ELR (cell line): ENCODE measurements around the gene PEX26.
A peak's percentile ranks its signal among the peaks of the same experiment; 100 is the strongest.
"Not testable (repeated sequence)": the region's sequence is repeated elsewhere in the genome, so short reads cannot be mapped to it uniquely, and the experiment has no call there.

Experiments used
- DNase-seq: peaks from one replicate; pipeline ENCODE4 v3.0.0-alpha.2; 2015; ENCODE audit warnings: low read depth

The PEX26 gene

DNA sequence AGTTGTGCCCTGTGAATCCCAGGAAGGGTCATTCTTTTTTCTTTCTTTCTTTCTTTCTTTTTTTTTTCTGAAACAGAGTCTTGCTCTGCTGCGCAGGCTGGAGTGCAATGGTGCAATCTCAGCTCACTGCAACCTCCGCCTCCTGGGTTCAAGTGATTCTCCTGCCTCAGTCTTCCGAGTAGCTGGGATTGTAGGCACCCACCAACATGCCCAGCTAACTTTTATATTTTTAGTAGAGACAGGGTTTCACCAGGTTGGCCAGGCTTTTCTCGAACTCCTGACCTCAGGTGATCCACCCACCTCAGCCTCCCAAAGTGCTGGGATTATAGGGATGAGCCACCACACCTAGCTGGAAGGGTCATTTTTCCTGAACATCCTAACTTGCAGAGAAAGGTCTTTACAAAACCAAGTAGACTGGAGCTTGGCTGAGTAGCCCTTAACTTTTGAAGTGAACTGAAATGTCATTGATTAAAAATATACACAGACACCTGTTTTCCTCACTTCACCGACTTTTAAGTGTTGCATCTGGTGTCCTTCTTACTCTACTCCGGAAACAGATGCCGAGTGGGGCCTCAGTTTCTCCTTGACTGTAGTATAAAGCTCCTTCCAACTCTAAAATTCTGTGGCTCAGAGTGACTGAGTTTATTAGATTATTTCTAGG, 6.4 kb upstream of the PEX26 start:
- not testable (repeated sequence) for DNase-seq

- no peak for DNase-seq
Observed at GRCh38 chr22:18071968-18072310, 5.9 kb upstream of the PEX26 start.

- no peak for DNase-seq
Observed at GRCh38 chr22:18073467-18073866, 4.3 kb upstream of the PEX26 start.

GRCh38 chr22:18073927-18074326, 3.9 kb upstream of the PEX26 start:
- DNase-seq: not testable (repeated sequence)

DNA sequence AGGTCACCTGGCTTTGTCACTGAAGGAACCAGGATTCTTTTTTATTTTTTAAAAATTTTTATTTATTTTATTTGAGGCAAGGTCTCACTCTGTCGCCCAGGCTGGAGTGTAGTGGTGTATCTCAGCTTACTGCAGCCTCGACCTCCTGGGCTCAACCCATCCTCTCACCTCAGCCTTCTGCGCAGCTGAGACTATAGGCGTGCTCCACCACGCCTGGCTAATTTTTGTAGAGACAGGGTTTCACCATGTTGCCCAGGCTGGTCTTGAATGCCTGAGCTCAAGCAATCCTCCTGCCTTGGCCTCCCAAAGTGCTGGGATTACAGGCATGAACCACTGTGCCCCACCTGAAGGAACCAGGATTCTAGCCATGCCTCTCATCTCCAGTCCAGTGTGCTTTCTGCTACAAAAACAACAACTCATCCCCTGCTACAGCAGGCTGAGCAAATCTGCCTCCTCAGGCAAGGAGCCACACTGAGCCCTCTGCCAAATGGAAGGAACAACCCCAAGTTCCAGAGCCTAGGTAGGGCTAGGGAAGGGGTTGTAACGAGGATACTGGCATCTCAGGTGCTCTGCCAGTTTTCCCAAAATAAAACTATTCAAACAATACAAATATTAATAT, 2.6 kb upstream of the PEX26 start:
- no peak for DNase-seq

DNA sequence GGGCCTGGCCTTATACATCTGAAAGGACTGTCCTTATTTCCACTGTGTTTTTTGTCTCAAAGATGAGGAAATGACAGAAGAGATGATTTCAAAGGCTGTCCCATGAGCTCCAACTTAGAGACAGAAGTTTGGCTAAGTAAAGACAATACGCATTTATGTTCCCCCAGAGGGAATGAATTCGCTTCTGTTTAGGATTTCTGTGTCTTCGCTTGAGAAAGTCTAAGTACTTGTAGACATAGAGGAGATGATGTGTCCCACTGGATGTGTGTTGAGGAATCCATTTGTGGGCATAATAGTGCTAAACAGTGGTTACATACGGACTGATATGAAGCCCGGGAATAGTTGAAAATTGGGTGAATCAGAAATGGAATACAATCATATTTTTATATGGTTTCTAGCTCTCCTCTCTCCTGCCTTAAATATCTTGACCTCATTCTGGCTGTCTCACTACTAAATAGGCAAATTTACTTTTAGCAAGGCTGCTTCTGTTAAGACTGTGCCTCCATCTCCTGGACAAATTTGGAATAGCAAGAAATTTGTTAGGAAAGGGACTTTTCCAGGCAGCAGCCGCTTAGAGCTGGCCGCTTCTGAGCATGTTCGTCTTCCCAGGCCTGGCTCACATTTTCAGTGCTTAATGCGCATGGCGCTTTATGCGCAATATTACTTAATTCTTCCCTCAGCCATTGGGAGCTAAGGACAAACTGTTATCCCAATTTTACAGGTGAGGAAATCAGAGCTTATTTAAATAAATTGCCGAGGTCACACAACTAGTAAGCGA, 1.9 kb upstream of the PEX26 start:
- peak; percentile 93 for DNase-seq

DNA sequence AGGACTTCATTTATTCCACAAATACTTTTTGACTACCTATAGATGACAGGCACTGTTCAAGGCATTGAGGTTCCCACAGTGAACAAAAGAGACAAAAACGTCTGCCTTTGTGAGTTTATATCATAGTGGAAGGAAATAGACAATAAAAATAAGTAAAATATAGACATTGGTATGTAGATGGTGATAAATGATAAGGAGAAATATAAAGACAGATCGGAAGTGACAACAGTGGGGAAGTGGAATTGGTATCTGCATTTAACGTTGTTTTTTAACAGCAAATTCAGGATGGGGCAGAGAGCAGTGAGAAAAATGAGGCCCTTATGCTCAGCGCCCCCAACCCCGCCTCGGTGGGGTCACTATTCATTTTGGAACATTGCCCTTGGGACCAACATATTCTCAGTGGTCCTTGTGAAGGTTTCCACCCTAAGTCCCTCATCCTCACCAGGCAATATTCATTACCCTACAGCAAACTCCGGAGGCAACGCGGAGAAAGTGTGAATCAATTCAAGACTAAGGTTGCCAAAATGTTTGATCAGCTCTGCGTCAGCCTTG, 627 bp upstream of the PEX26 start:
- no peak for DNase-seq

DNA sequence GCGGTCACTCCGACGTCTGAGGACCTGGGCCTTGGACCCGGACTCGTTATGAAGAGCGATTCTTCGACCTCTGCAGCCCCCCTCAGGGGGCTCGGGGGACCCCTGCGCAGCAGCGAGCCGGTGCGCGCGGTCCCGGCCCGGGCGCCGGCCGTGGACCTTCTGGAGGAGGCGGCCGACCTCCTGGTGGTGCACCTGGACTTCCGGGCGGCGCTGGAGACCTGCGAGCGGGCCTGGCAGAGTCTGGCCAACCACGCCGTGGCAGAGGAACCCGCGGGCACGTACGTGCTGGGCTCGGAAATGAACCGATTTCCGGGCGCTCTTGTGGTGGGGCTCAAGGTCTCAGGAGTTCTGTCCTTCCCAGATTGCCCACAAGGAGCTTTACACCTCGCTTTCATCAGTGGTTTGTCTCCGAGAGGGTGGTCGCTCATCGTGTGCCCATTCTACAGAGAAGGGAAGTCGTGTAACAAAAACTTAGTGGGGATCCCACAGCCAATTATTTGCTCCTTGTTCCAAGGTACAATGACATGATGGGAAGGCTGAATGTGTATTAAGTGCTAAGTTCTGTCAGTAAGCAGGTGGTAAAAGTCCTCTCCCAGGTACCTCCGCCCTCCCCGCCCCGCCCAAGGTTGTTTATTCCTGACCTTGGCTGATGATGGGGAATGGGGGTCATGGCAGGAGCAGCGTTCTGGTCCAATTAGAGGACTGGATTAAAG, 695 bp downstream of the PEX26 start:
- DNase-seq: peak; percentile 70

GRCh38 chr22:18079706-18080233, 2.0 kb downstream of the PEX26 start:
- DNase-seq: no peak

DNA sequence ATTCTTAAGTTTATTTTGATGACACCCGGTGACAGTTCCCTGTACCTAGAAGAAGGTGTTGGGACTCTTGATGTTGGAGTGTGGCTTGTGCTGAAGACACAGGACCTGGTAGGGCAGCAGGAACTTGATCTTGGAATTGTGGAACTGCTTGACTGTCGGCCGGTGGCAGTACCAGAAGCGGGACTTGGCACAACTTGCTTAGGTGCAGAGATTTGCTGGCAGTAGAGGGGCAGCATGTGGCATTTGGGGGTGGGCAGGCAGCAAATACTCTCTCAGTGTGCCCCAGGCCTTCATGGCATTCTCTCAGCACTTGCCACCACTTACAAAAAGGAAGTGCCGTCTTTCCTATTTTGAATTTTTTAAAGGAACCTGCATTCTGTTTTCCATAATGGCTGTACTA, 3.6 kb downstream of the PEX26 start:
- DNase-seq: no peak

DNA sequence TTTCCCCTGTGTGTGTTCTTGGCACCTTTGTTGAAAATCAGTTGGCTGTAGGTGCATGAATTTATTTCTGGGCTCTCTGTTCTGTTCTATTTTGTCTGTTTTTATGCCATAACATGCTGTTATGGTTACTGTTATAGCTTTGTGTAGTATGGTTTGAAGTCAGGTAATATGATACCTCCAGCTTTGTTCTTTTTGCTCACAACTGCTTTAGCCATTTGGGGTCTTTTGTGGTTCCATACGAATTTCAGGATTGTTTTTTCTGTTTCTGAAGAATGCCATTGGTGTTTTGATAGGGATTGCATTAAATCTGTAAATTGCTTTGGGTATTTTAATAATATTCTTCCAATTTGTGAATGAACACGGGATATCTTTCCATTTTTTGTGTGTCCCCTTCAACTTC, 4.7 kb downstream of the PEX26 start:
- DNase-seq: no peak

DNA sequence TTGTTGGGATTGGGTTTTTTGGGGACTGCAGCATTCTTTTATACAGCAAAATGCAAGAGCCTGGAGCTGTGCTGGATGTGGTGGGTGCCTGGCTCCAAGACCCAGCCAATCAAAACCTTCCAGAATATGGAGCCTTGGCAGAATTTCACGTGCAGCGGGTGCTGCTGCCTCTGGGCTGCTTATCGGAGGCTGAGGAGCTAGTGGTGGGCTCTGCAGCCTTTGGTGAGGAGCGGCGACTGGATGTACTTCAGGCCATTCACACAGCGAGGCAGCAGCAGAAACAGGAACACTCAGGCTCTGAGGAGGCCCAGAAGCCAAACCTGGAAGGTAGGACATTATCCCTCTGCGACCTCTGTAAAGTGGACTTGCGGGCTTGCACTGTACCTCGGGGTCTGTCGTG, 5.6 kb downstream of the PEX26 start:
- DNase-seq: no peak

DNA sequence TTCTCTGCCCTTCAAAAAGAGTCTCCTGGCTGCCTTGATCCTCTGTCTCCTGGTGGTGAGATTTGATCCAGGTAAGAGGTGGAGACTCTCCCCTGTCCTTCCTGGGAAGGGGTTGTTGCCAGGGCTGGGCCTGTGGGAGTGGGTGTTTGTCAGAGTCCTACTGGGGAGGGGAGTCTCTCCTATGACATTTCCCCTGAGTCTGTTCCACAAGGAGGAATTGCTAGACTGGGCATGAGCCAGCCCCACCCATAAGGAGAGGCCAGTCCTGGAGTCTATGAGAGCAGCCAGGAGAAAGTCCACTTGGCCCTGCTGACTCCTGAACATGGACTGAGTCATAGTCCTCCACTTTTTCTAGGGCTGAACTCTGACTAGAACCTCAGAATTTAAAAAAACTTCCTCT, 7.4 kb downstream of the PEX26 start:
- DNase-seq: peak; percentile 48

- no peak for DNase-seq
Observed at GRCh38 chr22:18087350-18087855, 9.6 kb downstream of the PEX26 start.

GRCh38 chr22:18088825-18089568, 11.2 kb downstream of the PEX26 start:
- no peak for DNase-seq

DNA sequence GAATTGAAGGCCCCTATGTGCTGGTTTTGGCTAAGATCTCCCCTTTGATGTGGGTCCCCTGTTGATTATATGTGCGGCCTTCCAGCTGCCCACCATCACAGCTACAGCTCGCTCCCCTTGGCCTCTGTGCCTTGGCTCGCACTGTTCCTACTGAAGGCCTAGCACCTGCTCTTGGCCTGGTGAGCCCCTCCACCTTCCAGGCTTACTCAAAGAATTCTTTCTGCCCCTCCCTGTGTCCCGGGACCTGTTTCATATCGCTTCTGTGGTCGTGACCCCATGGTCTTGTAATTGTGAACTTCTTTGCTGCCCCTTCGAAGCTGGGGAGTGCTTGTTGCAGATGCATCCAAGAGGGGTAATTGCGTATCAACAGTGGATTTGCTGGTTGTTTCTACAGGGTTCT, 12.5 kb downstream of the PEX26 start:
- no peak for DNase-seq

DNA sequence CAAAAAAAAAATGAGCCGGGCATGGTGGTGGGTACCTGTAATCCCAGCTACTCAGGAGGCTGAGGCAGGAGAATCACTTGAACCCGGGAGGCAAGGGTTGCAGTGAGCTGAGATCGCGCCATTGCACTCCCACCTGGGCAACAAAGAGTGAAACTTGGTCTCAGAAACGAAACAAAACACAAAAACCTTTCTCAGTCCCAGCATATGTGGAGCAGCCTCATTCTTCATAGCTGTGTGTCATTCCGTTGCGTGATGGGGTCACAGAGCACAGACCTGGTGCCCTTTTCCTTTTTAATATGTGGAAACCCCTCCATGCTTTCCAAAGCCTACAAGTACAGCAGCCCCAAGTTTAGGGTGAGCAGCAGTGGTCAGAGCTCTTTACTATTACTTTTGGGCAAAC, 13.7 kb downstream of the PEX26 start:
- DNase-seq: no peak

DNA sequence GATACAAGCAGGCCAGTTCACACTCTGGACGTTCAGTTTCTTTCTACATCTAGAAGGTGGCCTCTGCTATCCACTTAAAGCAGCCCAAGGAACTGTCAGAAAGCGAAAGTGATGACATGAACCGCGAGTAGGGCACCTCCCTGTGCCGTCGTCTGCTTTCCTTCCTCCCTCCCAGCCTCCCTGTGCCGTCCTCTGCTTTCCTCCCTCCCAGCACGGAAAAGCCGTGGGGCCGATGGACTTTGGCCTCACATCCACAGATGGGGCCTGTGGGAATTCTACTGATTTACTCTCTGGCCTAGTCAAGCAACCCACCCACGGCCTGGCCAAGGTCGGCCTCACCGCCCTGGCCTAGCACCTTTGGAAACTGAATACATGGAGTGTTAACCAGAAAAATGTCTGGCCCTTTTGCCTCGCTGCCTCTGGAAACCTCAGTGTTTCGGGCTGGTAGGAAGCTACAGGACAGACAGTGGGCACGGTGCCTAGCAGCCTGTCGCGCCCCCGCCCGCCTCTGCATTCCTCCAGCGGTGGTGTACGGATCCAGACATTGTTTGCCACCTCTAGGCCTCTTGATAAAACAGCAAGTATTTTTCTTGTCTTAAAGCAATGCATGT, 14.2 kb downstream of the PEX26 start:
- no peak for DNase-seq

DNA sequence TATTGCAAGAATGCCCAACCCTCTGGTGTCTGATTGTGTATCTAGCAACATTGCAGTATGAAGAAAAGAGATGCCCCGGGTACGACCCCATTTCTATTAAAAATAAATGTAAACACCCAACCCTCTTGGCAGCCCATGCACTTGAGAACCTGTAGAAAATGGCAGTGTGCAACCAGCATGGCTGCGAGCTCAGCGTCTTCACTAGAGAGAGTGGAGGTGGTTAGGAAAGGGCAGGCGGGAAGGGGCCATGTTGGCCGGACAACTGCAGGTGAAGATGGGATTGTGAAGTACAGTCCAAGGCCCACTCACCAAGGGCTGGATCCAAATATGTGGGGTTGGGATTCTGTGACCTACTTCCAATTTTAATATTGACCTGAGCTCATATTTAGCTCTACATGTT, 15.9 kb downstream of the PEX26 start:
- DNase-seq: no peak

- DNase-seq: peak; percentile 26
Observed at GRCh38 chr22:18095101-18095805, 17.5 kb downstream of the PEX26 start.
